Measurements from ENCODE around the gene APC2.

GRCh38 chr19:1449467-1450442, at the start of gene APC2:
- TF ChIP-seq, protein P1, sequence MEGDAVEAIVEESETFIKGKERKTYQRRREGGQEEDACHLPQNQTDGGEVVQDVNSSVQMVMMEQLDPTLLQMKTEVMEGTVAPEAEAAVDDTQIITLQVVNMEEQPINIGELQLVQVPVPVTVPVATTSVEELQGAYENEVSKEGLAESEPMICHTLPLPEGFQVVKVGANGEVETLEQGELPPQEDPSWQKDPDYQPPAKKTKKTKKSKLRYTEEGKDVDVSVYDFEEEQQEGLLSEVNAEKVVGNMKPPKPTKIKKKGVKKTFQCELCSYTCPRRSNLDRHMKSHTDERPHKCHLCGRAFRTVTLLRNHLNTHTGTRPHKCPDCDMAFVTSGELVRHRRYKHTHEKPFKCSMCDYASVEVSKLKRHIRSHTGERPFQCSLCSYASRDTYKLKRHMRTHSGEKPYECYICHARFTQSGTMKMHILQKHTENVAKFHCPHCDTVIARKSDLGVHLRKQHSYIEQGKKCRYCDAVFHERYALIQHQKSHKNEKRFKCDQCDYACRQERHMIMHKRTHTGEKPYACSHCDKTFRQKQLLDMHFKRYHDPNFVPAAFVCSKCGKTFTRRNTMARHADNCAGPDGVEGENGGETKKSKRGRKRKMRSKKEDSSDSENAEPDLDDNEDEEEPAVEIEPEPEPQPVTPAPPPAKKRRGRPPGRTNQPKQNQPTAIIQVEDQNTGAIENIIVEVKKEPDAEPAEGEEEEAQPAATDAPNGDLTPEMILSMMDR (IDR thresholded peaks at IDR 0.05): no peak
- TF ChIP-seq POLR2A (IDR thresholded peaks at IDR 0.05): no peak
